CD14-positive monocyte (primary cell): ENCODE measurements around the gene RAB31. TPM values are rescaled to one million over a fixed set of nuclear protein-coding genes. Genes with fewer than 3 reads are reported as not detected.
A peak's percentile ranks its signal among the peaks of the same experiment; 100 is the strongest.

Experiments used
- DNase-seq, 3 donors: peaks; one replicate each; pipeline ENCODE4 v3.0.0-alpha.2; 2011 to 2022
- H2AFZ ChIP-seq: 2 replicates; pipeline ENCODE4 v1.6.0; 2012; ENCODE audit warnings: mild to moderate bottlenecking, low read depth, low read length, inconsistent platforms; ENCODE audit not compliant: insufficient read depth, poor library complexity, severe bottlenecking
- H3K27ac ChIP-seq, 2 donors: 1 replicate in 1 of 2; 2 replicates in 1 of 2; pipeline ENCODE4 v1.5.1; 2012 to 2013; ENCODE audit warnings: low read length in 2 of 2, control low read depth in 1 of 2, inconsistent platforms in 1 of 2, low read depth in 1 of 2, mild to moderate bottlenecking in 1 of 2
- H3K27me3 ChIP-seq, 2 donors: one replicate each; pipeline versions ENCODE4 v1.6.0 to v1.6.1; 2011 to 2013; ENCODE audit warnings: low read length in 2 of 2; ENCODE audit not compliant: control insufficient read depth in 2 of 2, insufficient read depth in 2 of 2
- H3K36me3 ChIP-seq, 2 donors: replicated peaks in 1 of 2; 1 replicate in 1 of 2; 2 replicates in 1 of 2; pipeline versions ENCODE4 v1.5.1 to v1.6.1; 2012 to 2013; ENCODE audit warnings: low read length in 2 of 2, control low read depth in 1 of 2, inconsistent platforms in 1 of 2, mild to moderate bottlenecking in 1 of 2; ENCODE audit not compliant: insufficient read depth in 2 of 2, control insufficient read depth in 1 of 2
- H3K4me1 ChIP-seq, 2 donors: 1 replicate in 1 of 2; 2 replicates in 1 of 2; pipeline versions ENCODE4 v1.5.1 to v1.6.1; 2012 to 2013; ENCODE audit warnings: low read length in 2 of 2, control low read depth in 1 of 2, inconsistent platforms in 1 of 2, mild to moderate bottlenecking in 1 of 2, moderate library complexity in 1 of 2; ENCODE audit not compliant: insufficient read depth in 2 of 2, control insufficient read depth in 1 of 2
- H3K4me2 ChIP-seq: replicated peaks from 2 replicates; pipeline ENCODE3; 2012; ENCODE audit warnings: low read length, moderate library complexity, mild to moderate bottlenecking; ENCODE audit not compliant: poor library complexity, severe bottlenecking; ENCODE audit errors: extremely low read depth
- H3K4me3 ChIP-seq, 3 experiments: fragments of 200-600 bp in 1 of 3; sonication (generic) in 1 of 3; replicated peaks in 1 of 3; 1 replicate in 2 of 3; 2 replicates in 1 of 3; pipeline ENCODE4 v1.5.1; 2011 to 2013; ENCODE audit warnings: low read length in 3 of 3, mild to moderate bottlenecking in 3 of 3, control low read depth in 2 of 3, low read depth in 2 of 3, inconsistent platforms in 1 of 3, moderate library complexity in 1 of 3
- H3K79me2 ChIP-seq: 2 replicates; pipeline ENCODE4 v1.6.0; 2012; ENCODE audit warnings: mild to moderate bottlenecking, control low read depth, inconsistent platforms, low read length, moderate library complexity; ENCODE audit not compliant: insufficient read depth
- H3K9ac ChIP-seq: 2 replicates; pipeline ENCODE4 v1.6.0; 2017; ENCODE audit warnings: low read length, mild to moderate bottlenecking; ENCODE audit not compliant: insufficient read depth, poor library complexity, severe bottlenecking
- H3K9me3 ChIP-seq, 2 donors: replicated peaks in 1 of 2; 1 replicate in 1 of 2; 2 replicates in 1 of 2; pipeline versions ENCODE4 v1.5.1 to v1.6.1; 2012 to 2013; ENCODE audit warnings: low read length in 2 of 2, control low read depth in 1 of 2; ENCODE audit not compliant: control insufficient read depth in 1 of 2, insufficient read depth in 1 of 2
- H4K20me1 ChIP-seq: 2 replicates; pipeline ENCODE4 v1.6.0; 2012; ENCODE audit warnings: mild to moderate bottlenecking, low read length, control low read depth, moderate library complexity; ENCODE audit not compliant: insufficient read depth
- H3K27ac Mint-ChIP-seq, 7 donors: one replicate each; pipeline ENCODE4 v1.8.0; 2020; ENCODE audit warnings: mild to moderate bottlenecking in 7 of 7, mixed read lengths in 7 of 7, moderate library complexity in 6 of 7, inconsistent platforms in 2 of 7
- H3K27me3 Mint-ChIP-seq, 3 donors: one replicate each; pipeline ENCODE4 v1.8.0; 2021 to 2022; ENCODE audit warnings: low read depth in 3 of 3, mild to moderate bottlenecking in 3 of 3, mixed read lengths in 3 of 3, moderate library complexity in 3 of 3, inconsistent platforms in 1 of 3
- H3K36me3 Mint-ChIP-seq, 2 donors: one replicate each; pipeline ENCODE4 v1.8.0; 2020; ENCODE audit warnings: mixed read lengths in 2 of 2, inconsistent platforms in 1 of 2, mild to moderate bottlenecking in 1 of 2
- H3K4me1 Mint-ChIP-seq: one replicate; pipeline ENCODE4 v1.8.0; 2020; ENCODE audit warnings: mild to moderate bottlenecking, mixed read lengths
- H3K4me3 Mint-ChIP-seq, 2 donors: one replicate each; pipeline ENCODE4 v1.8.0; 2020; ENCODE audit warnings: mild to moderate bottlenecking in 2 of 2, mixed read lengths in 2 of 2, moderate library complexity in 1 of 2
- H3K9me3 Mint-ChIP-seq, 7 donors: one replicate each; pipeline ENCODE4 v1.8.0; 2020 to 2022; ENCODE audit warnings: mixed read lengths in 7 of 7, mild to moderate bottlenecking in 6 of 7, moderate library complexity in 6 of 7, inconsistent platforms in 2 of 7
- WGBS: methylation state at CpG from one replicate; pipeline ENCODE4 v1.1.5; 2013; ENCODE audit warnings: missing lambda C conversion rate; ENCODE audit not compliant: insufficient coverage; 5-methylcytosine and 5-hydroxymethylcytosine counted together
- intact Hi-C, 2 donors: fragments of 100-400 bp; cut with micrococcal nuclease; formaldehyde crosslinking; loops; one replicate each; pipeline versions ENCODE4 v1.15.0 to v1.15.1; 2023
- polyA plus RNA-seq, 3 donors: library from polyadenylated mRNA; depleted of rRNA in 1 of 3; unstranded in 2 of 3; stranded (reverse) in 1 of 3; fragments of 300-500 nt in 2 of 3; fragments of >200 nt in 1 of 3; fragmentation: Illumina TruSeq in 2 of 3; gene quantifications; 1 replicate in 2 of 3; 2 replicates in 1 of 3; pipeline ENCODE4 v1.2.3, GENCODE V29; 2012 to 2021
- TF ChIP-seq, protein P1 (sequence below): fragments of 200-600 bp; IDR thresholded peaks from one replicate; pipeline ENCODE4 v1.8.0; 2022; ENCODE audit warnings: antibody characterized with exemption, mild to moderate bottlenecking

Gene RAB31
- polyA plus RNA-seq, 3 donors = 106 to 367 (median 348) TPM

DNA sequence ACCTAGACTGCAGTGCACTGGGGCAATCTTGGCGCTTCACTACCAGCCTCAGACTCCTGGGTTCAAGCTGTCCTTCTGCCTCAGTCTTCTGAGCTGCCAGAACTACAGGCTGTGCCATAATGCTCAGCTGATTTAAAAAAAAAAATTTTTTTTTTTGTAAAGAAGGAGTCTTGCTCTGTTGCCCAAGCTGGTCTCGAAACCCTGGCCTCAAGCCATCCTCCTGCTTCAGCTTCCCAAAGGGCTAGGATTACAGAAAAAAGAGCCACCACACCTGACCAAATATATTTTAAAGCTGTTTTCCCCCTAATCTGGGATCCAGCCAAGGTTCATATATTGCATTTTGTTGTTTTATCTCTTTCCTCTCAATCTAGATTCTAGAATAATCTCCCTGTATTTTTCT is 82.2 kb downstream of the RAB31 start:
- Histone ChIP-seq H3K4me1 (peaks cover 23 to 28% of the 10 kb centered on the region in 2 donors), H3K4me2 (no peak overlapping the region), H2AFZ (no peak overlapping the region), H3K4me3 (no peak overlapping the region), H3K79me2 (peaks cover 65% of the 10 kb centered on the region), H3K36me3 (peaks cover 20 to 32% of the 10 kb centered on the region in 2 donors), H3K27ac (peak overlapping the region in 1 of 2 donors; percentile 2), H3K27me3 (no peaks in the 10 kb centered on the region), H4K20me1 (peaks cover 10% of the 10 kb centered on the region), H3K9ac (no peak overlapping the region), H3K9me3 (no peaks in the 10 kb centered on the region)
- H3K9me3 Mint-ChIP-seq = no peaks in the 10 kb centered on the region
- no peak overlapping the region for H3K4me3 Mint-ChIP-seq
- 100% methylated on average over 1 of the region's 2 CpGs for WGBS
- H3K36me3 Mint-ChIP-seq = peaks cover 47 to 55% of the 10 kb centered on the region in 2 donors
- DNase-seq = no peak
- peaks cover 43% of the 10 kb centered on the region for H3K4me1 Mint-ChIP-seq
- no peaks in the 10 kb centered on the region for H3K27me3 Mint-ChIP-seq
- H3K27ac Mint-ChIP-seq = peak overlapping the region in 2 of 7 donors; percentile 9 to 67
- TF ChIP-seq, protein P1, sequence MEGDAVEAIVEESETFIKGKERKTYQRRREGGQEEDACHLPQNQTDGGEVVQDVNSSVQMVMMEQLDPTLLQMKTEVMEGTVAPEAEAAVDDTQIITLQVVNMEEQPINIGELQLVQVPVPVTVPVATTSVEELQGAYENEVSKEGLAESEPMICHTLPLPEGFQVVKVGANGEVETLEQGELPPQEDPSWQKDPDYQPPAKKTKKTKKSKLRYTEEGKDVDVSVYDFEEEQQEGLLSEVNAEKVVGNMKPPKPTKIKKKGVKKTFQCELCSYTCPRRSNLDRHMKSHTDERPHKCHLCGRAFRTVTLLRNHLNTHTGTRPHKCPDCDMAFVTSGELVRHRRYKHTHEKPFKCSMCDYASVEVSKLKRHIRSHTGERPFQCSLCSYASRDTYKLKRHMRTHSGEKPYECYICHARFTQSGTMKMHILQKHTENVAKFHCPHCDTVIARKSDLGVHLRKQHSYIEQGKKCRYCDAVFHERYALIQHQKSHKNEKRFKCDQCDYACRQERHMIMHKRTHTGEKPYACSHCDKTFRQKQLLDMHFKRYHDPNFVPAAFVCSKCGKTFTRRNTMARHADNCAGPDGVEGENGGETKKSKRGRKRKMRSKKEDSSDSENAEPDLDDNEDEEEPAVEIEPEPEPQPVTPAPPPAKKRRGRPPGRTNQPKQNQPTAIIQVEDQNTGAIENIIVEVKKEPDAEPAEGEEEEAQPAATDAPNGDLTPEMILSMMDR = no peak
- intact Hi-C loops = no loop called here

GRCh38 chr18:9791991-9792390 is 83.9 kb downstream of the RAB31 start:
- peak overlapping the region in 1 of 3 experiments; percentile 2 for H3K4me3 ChIP-seq
- peaks cover 62% of the 10 kb centered on the region for H3K79me2 ChIP-seq
- no peak overlapping the region for H3K4me2 ChIP-seq
- intact Hi-C loops = no loop called here
- H2AFZ ChIP-seq = no peak overlapping the region
- H3K4me3 Mint-ChIP-seq = no peak overlapping the region
- H3K27ac Mint-ChIP-seq = peak overlapping the region; percentile 90 to 98 (median 93)
- peak overlapping the region; percentile 77 to 82 for H3K27ac ChIP-seq
- H3K27me3 Mint-ChIP-seq = no peaks in the 10 kb centered on the region
- peaks cover 43 to 49% of the 10 kb centered on the region in 2 donors for H3K36me3 Mint-ChIP-seq
- no peak overlapping the region for H3K9ac ChIP-seq
- H4K20me1 ChIP-seq = peaks cover 11% of the 10 kb centered on the region
- H3K9me3 Mint-ChIP-seq = no peaks in the 10 kb centered on the region
- TF ChIP-seq, protein P1 = no peak
- no peaks in the 10 kb centered on the region for H3K9me3 ChIP-seq
- peaks cover 12 to 25% of the 10 kb centered on the region in 2 donors for H3K36me3 ChIP-seq
- DNase-seq = no peak
- peaks cover 21 to 23% of the 10 kb centered on the region in 2 donors for H3K4me1 ChIP-seq
- 44% methylated on average over 1 of the region's 2 CpGs for WGBS
- peaks cover 36% of the 10 kb centered on the region for H3K4me1 Mint-ChIP-seq
- no peaks in the 10 kb centered on the region for H3K27me3 ChIP-seq
